SJSA1 (cell line): ENCODE data around the gene NRG3. TPM values are rescaled to one million over a fixed set of nuclear protein-coding genes. Genes with fewer than 3 reads are reported as not detected.

ENCODE experiments used
- DNase-seq, 2 experiments: peaks; one replicate each; pipeline ENCODE4 v3.0.0-alpha.2; 2015 to 2020; ENCODE audit warnings: low spot score in 2 of 2, low read depth in 1 of 2
- H3K27ac ChIP-seq: fragments of 250-450 bp; sonication (Bioruptor Pico); 2 replicates; pipeline ENCODE4 v1.5.1; 2020; ENCODE audit warnings: mild to moderate bottlenecking, moderate library complexity
- H3K27me3 ChIP-seq: fragments of 250-450 bp; sonication (Bioruptor Pico); replicated peaks from 2 replicates; pipeline ENCODE4 v1.5.1; 2020; ENCODE audit warnings: mild to moderate bottlenecking, moderate library complexity
- H3K36me3 ChIP-seq: fragments of 250-450 bp; sonication (Bioruptor Pico); 2 replicates; pipeline ENCODE4 v1.5.1; 2020; ENCODE audit warnings: mild to moderate bottlenecking
- H3K4me1 ChIP-seq: fragments of 250-450 bp; sonication (Bioruptor Pico); replicated peaks from 2 replicates; pipeline ENCODE4 v1.6.1; 2021; ENCODE audit warnings: mild to moderate bottlenecking
- H3K4me3 ChIP-seq: fragments of 250-450 bp; sonication (Bioruptor Pico); 2 replicates; pipeline ENCODE4 v1.5.1; 2020; ENCODE audit warnings: mild to moderate bottlenecking
- H3K9me3 ChIP-seq: fragments of 250-450 bp; sonication (Bioruptor Pico); replicated peaks from 2 replicates; pipeline ENCODE4 v1.5.1; 2020; ENCODE audit warnings: mild to moderate bottlenecking
- total RNA-seq: library from RNA; depleted of rRNA; stranded (reverse); fragments of >200 nt; shearing (Covaris generic); gene quantifications from 2 replicates; pipeline ENCODE4 v1.2.3, GENCODE V29; 2014

NRG3 gene
- total RNA-seq, 1 experiment from 2014 or later: not detected

DNA sequence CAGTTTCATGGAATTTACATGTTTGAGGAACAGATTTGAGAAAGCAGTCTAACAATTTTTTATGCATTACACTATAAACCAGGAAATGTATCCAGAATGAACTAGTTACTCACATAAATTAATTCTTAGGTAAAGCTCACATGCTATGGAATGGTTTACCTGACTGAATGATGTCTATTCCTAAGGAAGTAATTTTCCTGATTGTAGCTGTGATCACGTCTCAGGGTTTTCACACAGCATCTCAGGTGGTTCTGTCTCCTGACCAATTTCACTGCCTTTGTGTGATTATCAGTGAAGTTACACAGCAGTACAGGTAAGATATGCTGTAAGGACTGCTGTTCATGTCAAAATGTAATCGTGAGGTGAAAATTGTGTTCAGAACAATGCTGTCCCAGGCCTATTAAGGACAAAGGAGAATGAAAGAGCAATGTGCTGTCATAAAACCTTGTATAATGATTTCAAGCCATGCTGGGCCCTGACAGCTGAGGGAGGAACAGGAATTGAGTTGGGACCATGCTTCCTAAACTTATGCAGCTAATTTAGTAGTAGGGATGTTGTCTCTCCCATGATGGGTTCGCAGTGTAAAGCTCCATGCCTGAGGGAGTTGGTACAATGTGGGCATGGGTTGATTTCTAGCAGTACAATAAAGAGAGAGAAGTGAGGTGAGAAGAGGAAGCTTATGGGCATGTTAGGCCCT lies 631.8 kb downstream of the NRG3 start:
- no peak for DNase-seq
- Histone ChIP-seq H3K27me3 (no peaks in the 10 kb centered on the region), H3K4me3 (no peak overlapping the region), H3K9me3 (0 out of 2 replicates have a peak, but pooled peaks cover 6% of the 10 kb centered on the region), H3K36me3 (no peaks in the 10 kb centered on the region), H3K4me1 (no peaks in the 10 kb centered on the region), H3K27ac (no peak overlapping the region)

DNA sequence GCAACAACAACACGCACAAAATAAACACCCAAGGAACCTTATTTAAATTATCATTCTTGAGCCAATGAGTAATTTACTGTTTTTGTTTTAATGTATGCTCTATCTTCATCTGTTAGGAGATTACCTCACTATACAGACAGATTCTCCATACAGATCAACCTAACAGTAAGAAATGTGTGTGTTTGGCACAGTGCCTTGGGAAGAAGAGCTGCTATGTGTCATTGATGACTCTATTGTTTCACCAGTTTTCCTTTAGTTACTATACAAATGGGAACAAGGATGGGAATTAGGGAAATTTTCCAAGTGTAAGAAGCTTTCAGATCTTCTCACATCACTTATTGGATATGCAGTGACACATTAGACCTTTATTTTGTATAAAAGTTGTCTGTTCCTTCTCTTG lies 640.3 kb downstream of the NRG3 start:
- Histone ChIP-seq H3K36me3 (no peaks in the 10 kb centered on the region), H3K27ac (no peak overlapping the region), H3K27me3 (no peaks in the 10 kb centered on the region), H3K9me3 (peaks cover 3% of the 10 kb centered on the region), H3K4me1 (no peaks in the 10 kb centered on the region), H3K4me3 (no peak overlapping the region)
- DNase-seq: no peak

DNA sequence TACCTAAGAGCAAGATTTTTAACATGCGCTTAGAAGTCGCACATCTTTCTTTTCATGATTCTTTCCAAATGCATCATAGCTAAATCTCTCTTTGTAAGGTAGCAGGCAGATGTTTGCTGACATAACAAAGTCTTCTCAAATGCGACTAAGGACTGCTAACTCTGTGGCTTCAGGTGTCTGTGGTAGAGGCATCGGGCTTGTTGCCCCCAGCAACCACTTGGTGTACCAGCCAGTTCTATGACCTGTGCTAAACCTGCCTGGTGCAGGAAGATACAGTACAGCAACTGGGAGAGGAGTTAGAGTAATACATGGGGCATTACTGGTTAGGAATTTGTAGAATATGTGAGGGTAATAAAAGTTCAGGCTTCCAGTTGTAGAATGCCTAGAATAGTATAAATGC lies 654.1 kb downstream of the NRG3 start:
- Histone ChIP-seq H3K4me1 (no peaks in the 10 kb centered on the region), H3K27me3 (no peaks in the 10 kb centered on the region), H3K36me3 (no peaks in the 10 kb centered on the region), H3K9me3 (no peaks in the 10 kb centered on the region; the same call in 1 of the 2 replicates), H3K27ac (no peak overlapping the region), H3K4me3 (no peak overlapping the region)
- no peak for DNase-seq

DNA sequence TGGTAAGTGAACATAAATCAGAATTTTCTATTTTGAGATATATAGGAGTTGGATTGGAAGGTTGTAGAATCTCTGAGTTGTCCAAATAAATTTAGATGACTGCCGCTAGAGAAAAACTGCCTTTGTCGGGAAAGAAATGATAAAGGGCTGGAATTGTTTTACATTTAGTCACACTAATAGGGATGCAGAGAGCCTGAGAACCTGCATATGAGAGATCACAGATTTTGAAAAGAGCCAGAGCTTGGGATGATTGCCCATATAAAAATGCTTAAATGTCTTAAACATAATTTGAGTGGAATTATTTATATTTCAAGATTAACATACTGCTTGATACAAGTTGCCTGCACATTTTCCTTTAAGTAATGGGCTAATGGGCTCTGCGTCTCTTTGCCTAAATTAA lies 660.5 kb downstream of the NRG3 start:
- Histone ChIP-seq H3K27ac (no peak overlapping the region), H3K36me3 (no peaks in the 10 kb centered on the region), H3K9me3 (peaks cover 5% of the 10 kb centered on the region; the same call in 1 of the 2 replicates), H3K27me3 (no peaks in the 10 kb centered on the region), H3K4me1 (no peaks in the 10 kb centered on the region), H3K4me3 (no peak overlapping the region)
- no peak for DNase-seq

DNA sequence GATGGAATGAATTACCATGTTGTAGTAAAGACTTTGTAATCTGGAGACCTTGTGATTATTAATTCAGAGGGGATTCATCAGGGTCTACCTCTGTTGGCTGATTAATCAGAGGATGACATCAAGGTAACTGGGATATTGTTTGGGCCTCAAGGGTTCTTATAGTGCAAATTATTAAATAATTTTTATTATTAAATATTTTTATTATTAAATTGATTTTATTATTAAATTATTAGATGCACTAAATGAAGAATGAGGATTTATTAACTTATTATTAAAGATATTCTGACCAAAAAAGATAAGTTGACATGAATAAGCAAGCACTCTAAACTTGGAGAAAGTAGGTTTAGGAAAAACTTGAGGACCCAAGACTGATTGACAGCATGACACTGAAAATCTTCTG lies 661.7 kb downstream of the NRG3 start:
- H3K27me3 ChIP-seq: no peaks in the 10 kb centered on the region
- H3K9me3 ChIP-seq: peaks cover 5% of the 10 kb centered on the region; the same call in 1 of the 2 replicates
- H3K4me1 ChIP-seq: no peaks in the 10 kb centered on the region
- no peak for DNase-seq
- no peak overlapping the region for H3K27ac ChIP-seq
- no peaks in the 10 kb centered on the region for H3K36me3 ChIP-seq
- no peak overlapping the region for H3K4me3 ChIP-seq

DNA sequence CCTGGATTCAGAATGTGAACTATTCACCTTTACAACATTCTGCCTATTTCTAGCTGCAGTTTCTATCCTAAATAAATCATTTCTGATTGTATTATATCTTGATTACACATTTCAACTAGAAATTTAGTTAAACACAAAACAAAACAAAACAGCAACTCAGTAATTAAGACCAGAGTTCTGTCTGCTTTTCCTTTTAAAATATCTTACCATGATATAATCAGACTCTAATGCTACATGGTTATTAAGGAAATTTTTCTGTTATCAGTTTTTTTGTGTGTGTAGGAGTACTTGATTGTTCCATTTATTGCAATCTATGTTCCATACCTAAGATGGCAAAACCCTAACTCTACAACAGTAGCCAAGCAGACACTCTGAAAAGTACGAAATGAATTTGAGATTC lies 663.3 kb downstream of the NRG3 start:
- no peaks in the 10 kb centered on the region for H3K36me3 ChIP-seq
- H3K27me3 ChIP-seq: no peaks in the 10 kb centered on the region
- peaks cover 5% of the 10 kb centered on the region; the same call in 1 of the 2 replicates for H3K9me3 ChIP-seq
- H3K4me1 ChIP-seq: no peaks in the 10 kb centered on the region
- no peak for DNase-seq
- no peak overlapping the region for H3K27ac ChIP-seq
- H3K4me3 ChIP-seq: no peak overlapping the region

DNA sequence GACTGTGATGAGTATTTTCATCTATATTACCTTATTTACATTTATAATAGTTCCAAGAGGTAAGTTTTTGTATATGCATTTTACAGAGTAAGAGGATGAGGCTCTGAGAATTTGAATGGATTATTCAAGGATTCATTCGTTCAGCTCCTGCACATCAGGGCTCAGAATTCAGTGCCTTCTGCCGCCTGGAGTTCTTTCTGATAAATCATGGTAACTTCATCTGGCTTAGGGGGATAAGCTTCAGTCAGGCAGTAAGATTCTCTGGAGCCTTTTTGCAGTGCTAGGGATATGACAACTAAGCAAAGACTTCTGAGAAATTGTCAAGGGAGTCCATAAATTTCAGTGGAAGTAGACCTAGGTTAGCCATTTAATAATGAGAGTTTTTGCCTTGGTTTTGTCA lies 668.6 kb downstream of the NRG3 start:
- H3K4me1 ChIP-seq: no peaks in the 10 kb centered on the region
- no peak overlapping the region for H3K4me3 ChIP-seq
- H3K27ac ChIP-seq: no peak overlapping the region
- no peaks in the 10 kb centered on the region for H3K36me3 ChIP-seq
- peaks cover 8% of the 10 kb centered on the region; the same call in 1 of the 2 replicates for H3K9me3 ChIP-seq
- H3K27me3 ChIP-seq: no peaks in the 10 kb centered on the region
- DNase-seq: no peak

DNA sequence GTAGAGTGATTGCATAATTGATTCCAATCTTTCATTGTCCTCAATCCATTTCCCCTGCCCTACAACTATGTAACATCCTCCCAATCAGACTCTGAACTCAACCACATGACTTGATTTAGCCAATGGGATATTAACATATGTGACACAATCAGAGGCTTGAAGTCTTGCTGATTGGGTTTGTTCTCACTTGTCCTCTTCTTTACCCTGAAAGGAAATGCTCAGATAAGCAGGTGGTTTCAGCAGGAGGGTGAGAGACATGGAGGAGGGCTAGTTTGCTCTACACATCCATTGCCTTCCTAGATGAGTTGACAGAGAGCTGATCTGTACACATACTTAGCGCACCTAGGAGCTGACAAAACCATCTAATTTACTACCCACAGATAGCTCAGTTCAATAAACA lies 669.4 kb downstream of the NRG3 start:
- no peaks in the 10 kb centered on the region for H3K36me3 ChIP-seq
- H3K4me3 ChIP-seq: no peak overlapping the region
- H3K27me3 ChIP-seq: no peaks in the 10 kb centered on the region
- no peak for DNase-seq
- H3K9me3 ChIP-seq: peaks cover 8% of the 10 kb centered on the region; the same call in 1 of the 2 replicates
- no peak overlapping the region for H3K27ac ChIP-seq
- H3K4me1 ChIP-seq: no peaks in the 10 kb centered on the region

DNA sequence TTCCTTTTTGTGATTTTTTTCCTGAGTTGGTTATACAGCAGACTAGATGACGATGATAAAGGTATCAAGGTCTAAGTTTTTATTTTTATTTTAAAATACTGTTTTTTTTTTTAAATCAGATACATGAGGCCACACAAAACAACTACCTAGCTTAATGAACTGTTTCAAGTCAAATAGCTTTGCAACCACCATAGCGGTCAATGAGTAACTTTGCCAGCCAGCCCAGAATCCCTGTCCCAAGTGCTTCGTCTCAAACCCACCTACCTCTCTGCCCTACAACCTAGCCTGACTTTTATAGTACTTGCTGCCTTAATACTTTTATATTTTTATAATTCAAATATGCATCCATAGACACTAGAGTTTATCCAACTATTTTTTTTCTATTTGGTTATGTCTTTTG lies 676.5 kb downstream of the NRG3 start:
- H3K4me1 ChIP-seq: no peaks in the 10 kb centered on the region
- no peak for DNase-seq

DNA sequence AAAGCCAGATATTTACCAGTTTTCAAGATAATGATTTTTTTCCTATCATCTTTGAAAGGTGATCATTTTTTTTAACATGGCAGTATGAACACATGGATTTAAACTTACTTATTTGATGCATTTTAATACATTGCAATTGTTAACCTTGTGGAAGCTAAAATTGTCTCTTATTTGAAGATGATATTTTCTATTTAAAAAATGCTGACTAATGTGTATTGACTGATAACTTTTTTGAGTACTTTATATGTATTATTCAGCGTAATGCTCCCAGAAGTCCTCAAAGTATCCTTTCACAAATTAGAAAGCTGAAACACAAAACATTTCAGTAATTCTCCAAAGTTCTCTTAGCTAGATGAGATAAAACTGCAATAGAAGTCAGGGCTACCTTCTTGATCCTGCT lies 677.3 kb downstream of the NRG3 start:
- Histone ChIP-seq H3K4me1 (no peaks in the 10 kb centered on the region), H3K9me3 (peaks cover 3% of the 10 kb centered on the region), H3K27ac (no peak overlapping the region), H3K27me3 (no peaks in the 10 kb centered on the region), H3K36me3 (no peaks in the 10 kb centered on the region), H3K4me3 (no peak overlapping the region)
- DNase-seq: no peak

More for the DNA sequence above, 676.5 kb downstream of the NRG3 start:
- H3K36me3 ChIP-seq: no peaks in the 10 kb centered on the region
- no peaks in the 10 kb centered on the region for H3K27me3 ChIP-seq
- H3K9me3 ChIP-seq: peaks cover 3% of the 10 kb centered on the region; the same call in 1 of the 2 replicates
- no peak overlapping the region for H3K27ac ChIP-seq
- no peak overlapping the region for H3K4me3 ChIP-seq

DNA sequence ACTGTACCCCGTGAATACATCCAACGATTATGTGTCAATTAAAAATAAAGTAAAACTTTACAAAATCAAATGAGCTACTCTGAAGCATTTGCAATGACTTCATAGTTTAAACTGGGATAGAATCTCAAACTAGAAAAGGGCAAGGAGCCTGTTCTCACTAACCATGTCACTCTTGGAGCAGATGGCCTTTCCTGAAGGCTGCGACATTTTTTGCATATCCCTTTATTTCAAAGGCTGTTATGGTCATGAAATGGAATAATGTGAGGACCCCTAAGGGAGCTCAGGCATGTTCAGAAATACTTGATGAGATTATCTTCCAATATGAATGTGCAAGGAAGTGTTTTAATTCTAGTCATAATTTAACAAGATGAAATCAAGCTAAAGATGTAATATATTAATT lies 679.4 kb downstream of the NRG3 start:
- Histone ChIP-seq H3K36me3 (no peaks in the 10 kb centered on the region), H3K4me1 (no peaks in the 10 kb centered on the region), H3K27me3 (no peaks in the 10 kb centered on the region), H3K9me3 (peaks cover 3% of the 10 kb centered on the region), H3K27ac (no peak overlapping the region), H3K4me3 (no peak overlapping the region)
- DNase-seq: no peak

DNA sequence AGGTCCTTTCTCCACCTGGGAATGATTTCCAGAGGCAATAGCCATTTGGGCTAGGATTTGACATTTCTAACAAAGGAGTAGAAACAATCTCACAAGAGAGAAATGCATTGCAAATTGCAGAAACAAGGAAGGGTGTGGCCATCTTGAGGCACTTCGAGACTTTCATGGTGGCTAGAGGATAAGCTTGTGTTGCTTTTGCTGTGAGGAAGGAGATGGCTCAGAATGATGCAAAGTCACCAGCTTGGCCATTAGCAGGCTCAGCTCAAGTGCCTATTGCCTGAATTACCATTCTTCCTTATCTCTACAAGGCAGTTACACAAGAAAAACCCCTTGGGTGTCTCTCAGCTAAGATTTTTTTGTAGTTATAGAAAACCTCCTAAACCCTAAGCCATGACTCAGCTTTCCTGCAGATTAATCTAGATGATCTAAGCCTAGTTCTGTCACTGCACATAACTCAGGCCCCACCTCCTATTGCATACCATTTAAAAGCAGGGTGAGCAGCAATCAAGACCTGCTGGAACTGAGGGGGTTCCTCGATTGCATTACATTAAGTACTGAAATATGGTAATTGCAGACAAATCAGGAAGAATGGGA lies 683.1 kb downstream of the NRG3 start:
- H3K9me3 ChIP-seq: peaks cover 8% of the 10 kb centered on the region
- H3K27me3 ChIP-seq: no peaks in the 10 kb centered on the region
- H3K4me3 ChIP-seq: no peak overlapping the region
- no peaks in the 10 kb centered on the region for H3K4me1 ChIP-seq
- H3K27ac ChIP-seq: no peak overlapping the region
- H3K36me3 ChIP-seq: no peaks in the 10 kb centered on the region
- DNase-seq: no peak

DNA sequence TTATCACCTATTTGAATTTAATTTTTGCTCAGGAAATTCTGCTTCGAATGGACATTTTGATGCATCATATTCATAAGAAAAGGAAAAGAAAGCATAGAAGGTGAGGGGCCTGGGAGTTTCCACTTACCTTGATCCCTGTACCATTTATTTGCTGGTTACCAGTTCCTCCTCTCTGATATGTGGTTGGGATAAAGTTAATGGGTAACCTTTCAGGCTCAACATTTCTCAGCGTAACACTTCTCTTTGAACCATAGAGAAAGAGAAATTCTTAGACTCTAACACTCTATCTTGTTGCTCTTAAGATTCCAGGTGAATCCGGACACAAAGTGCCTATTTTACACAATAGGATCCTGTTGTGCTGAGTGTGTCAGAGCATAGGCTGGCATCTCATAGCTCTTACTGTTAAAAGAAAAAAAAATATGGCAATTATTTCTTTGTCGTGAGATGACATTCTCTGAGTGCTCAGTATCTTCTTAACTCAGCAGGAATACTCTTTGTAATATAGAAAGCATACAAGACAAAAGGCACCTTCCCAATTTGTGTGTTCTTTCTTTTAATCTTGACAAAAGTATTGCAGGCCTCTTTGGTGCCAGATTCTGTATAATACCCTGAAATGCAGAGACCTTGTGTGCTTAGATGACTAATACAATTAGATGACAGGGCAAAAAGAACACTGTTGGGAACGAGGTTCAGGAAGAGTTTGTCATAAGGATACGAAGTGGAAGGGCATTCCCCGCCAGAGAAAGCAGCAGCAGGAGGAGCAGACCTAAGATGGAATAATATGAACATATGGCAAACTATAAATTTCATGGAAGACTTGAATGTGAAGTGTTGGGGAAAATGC lies 689.6 kb downstream of the NRG3 start:
- no peak for DNase-seq
- H3K36me3 ChIP-seq: no peaks in the 10 kb centered on the region
- H3K27ac ChIP-seq: no peak overlapping the region
- no peaks in the 10 kb centered on the region for H3K4me1 ChIP-seq
- H3K9me3 ChIP-seq: peaks cover 5% of the 10 kb centered on the region; the same call in 1 of the 2 replicates
- no peak overlapping the region for H3K4me3 ChIP-seq
- no peaks in the 10 kb centered on the region for H3K27me3 ChIP-seq

DNA sequence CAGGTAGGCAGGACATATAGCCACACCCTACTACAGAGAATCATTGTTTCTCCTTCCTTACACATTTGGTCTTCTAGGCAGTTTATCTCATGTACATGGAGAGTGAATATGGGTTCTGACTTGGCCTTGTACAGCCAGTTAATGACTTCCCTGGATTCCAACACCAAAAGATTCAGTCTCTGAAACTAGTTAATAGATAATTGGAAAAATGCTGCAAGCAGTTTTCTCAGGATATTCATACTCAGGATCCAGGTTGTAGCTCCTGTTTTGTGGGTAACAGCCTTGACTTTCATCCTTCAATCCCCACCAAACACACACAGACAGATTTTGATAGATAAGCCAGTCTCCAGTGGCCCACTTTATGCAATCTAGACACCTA lies 690.2 kb downstream of the NRG3 start:
- Histone ChIP-seq H3K4me1 (no peaks in the 10 kb centered on the region), H3K27me3 (no peaks in the 10 kb centered on the region), H3K36me3 (no peaks in the 10 kb centered on the region), H3K4me3 (no peak overlapping the region), H3K27ac (no peak overlapping the region), H3K9me3 (peaks cover 5% of the 10 kb centered on the region; the same call in 1 of the 2 replicates)
- no peak for DNase-seq
